Breast epithelium (tissue), 3 donors: ENCODE data around the gene AMZ2.

Experiments used
- CTCF ChIP-seq, 3 donors: fragments of 450-650 bp; IDR thresholded peaks; one replicate each; pipeline ENCODE4 v1.5.1; 2016 to 2017; ENCODE audit warnings: antibody characterized with exemption in 3 of 3, mild to moderate bottlenecking in 3 of 3, moderate library complexity in 3 of 3
- POLR2A ChIP-seq: fragments of 450-650 bp; IDR thresholded peaks from one replicate; pipeline ENCODE4 v1.6.1; 2016; ENCODE audit warnings: antibody characterized with exemption, mild to moderate bottlenecking, moderate library complexity
- POLR2AphosphoS5 ChIP-seq, 3 donors: sonication (generic); formaldehyde crosslinking; IDR thresholded peaks; one replicate each; pipeline ENCODE4 v1.6.1; 2017; ENCODE audit warnings: antibody characterized with exemption in 3 of 3

GRCh38 chr17:68291836-68292688 is 44.2 kb downstream of the AMZ2 start:
- TF ChIP-seq CTCF (IDR thresholded peaks at IDR 0.05), result no peak
- peak; percentile 30 for TF ChIP-seq POLR2A
- TF ChIP-seq POLR2AphosphoS5 (IDR thresholded peaks at IDR 0.05), result peak in 2 of 3 donors; percentile 29 to 54
